Upper lobe of left lung (tissue), 6 donors: Measurements from ENCODE around the gene ADCY5. TPM values are rescaled to one million over a fixed set of nuclear protein-coding genes. Genes with fewer than 3 reads are reported as not detected.

Source experiments
- ATAC-seq, 2 donors: fragments of 200-7000 bp; cut with Tn5 transposase; one replicate each; pipeline ENCODE4 v1.9.1; 2022; ENCODE audit warnings: mild to moderate bottlenecking in 2 of 2, moderate library complexity in 2 of 2; ENCODE audit not compliant: low FRiP score in 2 of 2
- DNase-seq, 2 donors: peaks; one replicate each; pipeline ENCODE4 v3.0.0-alpha.2; 2019 to 2020
- H3K27ac ChIP-seq, 4 donors: fragments of 200-600 bp; sonication (generic); one replicate each; pipeline ENCODE4 v1.5.1; 2016 to 2019
- H3K27me3 ChIP-seq, 4 donors: fragments of 200-600 bp; sonication (generic); one replicate each; pipeline ENCODE4 v1.5.1; 2017 to 2019
- H3K36me3 ChIP-seq, 4 donors: fragments of 200-600 bp; sonication (generic); one replicate each; pipeline ENCODE4 v1.5.1; 2016 to 2019
- H3K4me1 ChIP-seq, 4 donors: fragments of 200-600 bp; sonication (generic); one replicate each; pipeline ENCODE4 v1.5.1; 2018 to 2019
- H3K4me3 ChIP-seq, 4 donors: fragments of 200-600 bp; sonication (generic); one replicate each; pipeline ENCODE4 v1.5.1; 2017 to 2019; ENCODE audit warnings: mild to moderate bottlenecking in 2 of 4, moderate library complexity in 1 of 4
- H3K9me3 ChIP-seq, 4 donors: fragments of 200-600 bp; sonication (generic); one replicate each; pipeline ENCODE4 v1.5.1; 2018 to 2019
- EP300 ChIP-seq, 4 donors: sonication (generic); formaldehyde crosslinking; IDR thresholded peaks; one replicate each; pipeline ENCODE4 v1.5.1; 2017; ENCODE audit warnings: antibody characterized with exemption in 4 of 4, control low read depth in 2 of 4
- POLR2A ChIP-seq, 4 donors: fragments of 450-650 bp; IDR thresholded peaks; one replicate each; pipeline ENCODE4 v1.5.1; 2016 to 2017; ENCODE audit warnings: antibody characterized with exemption in 4 of 4, mild to moderate bottlenecking in 2 of 4
- POLR2AphosphoS5 ChIP-seq, 2 donors: sonication (generic); formaldehyde crosslinking; IDR thresholded peaks; one replicate each; pipeline ENCODE4 v1.5.1; 2017; ENCODE audit warnings: antibody characterized with exemption in 2 of 2
- WGBS, 2 donors: methylation state at CpG; one replicate each; pipeline ENCODE4 v1.1.5; 2017 to 2018; 5-methylcytosine and 5-hydroxymethylcytosine counted together
- total RNA-seq, 6 donors: library from RNA; depleted of rRNA in 4 of 6; stranded (reverse); fragments of >200 nt in 4 of 6; gene quantifications; one replicate each; pipeline versions ENCODE4 v1.1.0 to v1.2.1, GENCODE V29; 2016 to 2021
- TF ChIP-seq, protein P1 (sequence below), 6 experiments: fragments of 450-650 bp in 4 of 6; fragments of 200-600 bp in 2 of 6; sonication (generic) in 2 of 6; IDR thresholded peaks; one replicate each; pipeline ENCODE4 v1.5.1; 2016 to 2019; ENCODE audit warnings: antibody characterized with exemption in 6 of 6
- donor health status: DM: no; HTN: no; CAD: no; lungs with moderate emphysema.
- donor health status: DM: no; HTN: yes; CAD: no; lungs with severe emphysema.

The ADCY5 gene
- total RNA-seq, 6 donors from 2014 or later: 2.1 to 23.0 (median 3.2) TPM

DNA sequence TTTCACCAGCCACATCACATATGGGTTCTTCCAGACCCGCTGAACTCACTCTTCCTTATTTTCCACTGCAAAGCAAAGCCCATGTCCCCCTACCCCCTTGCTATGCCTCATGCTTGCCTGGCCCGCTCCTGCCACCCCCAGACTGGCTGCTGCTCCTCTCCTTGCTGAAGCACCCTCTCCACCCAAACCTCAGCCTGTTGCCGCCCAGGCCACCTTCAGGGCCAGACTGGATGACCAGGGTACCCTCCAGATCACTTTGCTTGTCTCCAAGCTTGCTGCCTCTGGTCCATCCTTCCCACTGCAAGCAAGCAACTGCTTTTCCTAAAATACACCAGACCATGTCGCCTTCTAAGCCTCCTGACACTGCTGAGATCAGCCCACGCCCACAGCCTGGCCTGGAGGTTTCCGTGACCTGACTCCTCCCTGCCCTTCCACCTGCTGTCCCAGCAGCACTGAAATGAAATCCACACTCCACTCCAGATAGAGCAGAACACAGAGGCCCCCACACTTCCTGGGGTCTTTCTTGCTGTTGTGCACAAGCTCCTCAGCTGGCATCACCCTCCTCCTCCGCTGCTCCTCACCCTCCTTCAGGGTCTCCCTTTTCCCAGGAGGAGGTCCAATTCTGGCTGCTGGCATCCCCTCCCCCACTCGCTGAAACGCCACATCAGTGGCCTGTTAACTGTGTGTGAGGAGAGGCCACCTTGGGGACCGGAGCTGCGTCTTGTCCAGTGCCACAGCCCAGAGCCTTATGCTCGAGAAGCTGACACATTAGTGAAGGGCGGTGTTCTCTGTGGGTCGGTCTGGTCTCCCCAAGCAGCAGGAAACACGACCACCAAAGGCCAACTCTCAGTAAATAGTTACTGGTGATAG lies 99.1 kb downstream of the ADCY5 start:
- TF ChIP-seq EP300 (IDR thresholded peaks at IDR 0.05): no peak
- TF ChIP-seq POLR2AphosphoS5 (IDR thresholded peaks at IDR 0.05): no peak
- TF ChIP-seq, protein P1, sequence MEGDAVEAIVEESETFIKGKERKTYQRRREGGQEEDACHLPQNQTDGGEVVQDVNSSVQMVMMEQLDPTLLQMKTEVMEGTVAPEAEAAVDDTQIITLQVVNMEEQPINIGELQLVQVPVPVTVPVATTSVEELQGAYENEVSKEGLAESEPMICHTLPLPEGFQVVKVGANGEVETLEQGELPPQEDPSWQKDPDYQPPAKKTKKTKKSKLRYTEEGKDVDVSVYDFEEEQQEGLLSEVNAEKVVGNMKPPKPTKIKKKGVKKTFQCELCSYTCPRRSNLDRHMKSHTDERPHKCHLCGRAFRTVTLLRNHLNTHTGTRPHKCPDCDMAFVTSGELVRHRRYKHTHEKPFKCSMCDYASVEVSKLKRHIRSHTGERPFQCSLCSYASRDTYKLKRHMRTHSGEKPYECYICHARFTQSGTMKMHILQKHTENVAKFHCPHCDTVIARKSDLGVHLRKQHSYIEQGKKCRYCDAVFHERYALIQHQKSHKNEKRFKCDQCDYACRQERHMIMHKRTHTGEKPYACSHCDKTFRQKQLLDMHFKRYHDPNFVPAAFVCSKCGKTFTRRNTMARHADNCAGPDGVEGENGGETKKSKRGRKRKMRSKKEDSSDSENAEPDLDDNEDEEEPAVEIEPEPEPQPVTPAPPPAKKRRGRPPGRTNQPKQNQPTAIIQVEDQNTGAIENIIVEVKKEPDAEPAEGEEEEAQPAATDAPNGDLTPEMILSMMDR (IDR thresholded peaks at IDR 0.05): no peak
- TF ChIP-seq POLR2A (IDR thresholded peaks at IDR 0.05): no peak
- no peak overlapping the region for H3K27ac ChIP-seq
- no peak for DNase-seq

DNA sequence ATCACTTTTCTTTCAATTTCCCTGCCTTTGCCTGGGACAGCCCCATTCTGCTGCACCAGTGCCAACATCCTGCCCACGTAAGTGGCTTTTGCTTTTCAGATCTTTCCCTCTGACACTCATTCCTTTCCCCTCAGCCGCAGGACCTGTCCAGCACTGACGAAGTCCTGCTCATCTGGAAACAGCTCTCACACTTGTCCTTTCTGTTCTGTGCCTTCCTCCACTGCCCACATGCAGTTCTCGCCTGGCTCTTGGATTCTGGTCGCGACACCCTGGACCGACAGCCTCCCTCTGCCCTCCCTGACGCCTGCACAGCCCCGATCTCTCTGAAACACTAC lies 99.7 kb downstream of the ADCY5 start:
- Histone ChIP-seq H3K36me3 (no peaks in the 10 kb centered on the region), H3K27me3 (no peaks in the 10 kb centered on the region), H3K4me3 (no peak overlapping the region), H3K9me3 (no peaks in the 10 kb centered on the region), H3K27ac (no peak overlapping the region), H3K4me1 (no peaks in the 10 kb centered on the region)
- DNase-seq: no peak
- no peak for ATAC-seq
- WGBS, 2 donors: 72 to 77% methylated on average over 9 of the region's 9 CpGs
- TF ChIP-seq, protein P1 (IDR thresholded peaks at IDR 0.05): no peak
- TF ChIP-seq POLR2A (IDR thresholded peaks at IDR 0.05) (no peak), EP300 (IDR thresholded peaks at IDR 0.05) (no peak), POLR2AphosphoS5 (IDR thresholded peaks at IDR 0.05) (no peak)

More for the DNA sequence above, 99.1 kb downstream of the ADCY5 start:
- WGBS, 2 donors: 76 to 80% methylated on average over 15 of the region's 15 CpGs
- Histone ChIP-seq H3K36me3 (no peaks in the 10 kb centered on the region), H3K4me3 (no peak overlapping the region), H3K4me1 (no peaks in the 10 kb centered on the region), H3K9me3 (no peaks in the 10 kb centered on the region), H3K27me3 (no peaks in the 10 kb centered on the region)
- no peak for ATAC-seq

DNA sequence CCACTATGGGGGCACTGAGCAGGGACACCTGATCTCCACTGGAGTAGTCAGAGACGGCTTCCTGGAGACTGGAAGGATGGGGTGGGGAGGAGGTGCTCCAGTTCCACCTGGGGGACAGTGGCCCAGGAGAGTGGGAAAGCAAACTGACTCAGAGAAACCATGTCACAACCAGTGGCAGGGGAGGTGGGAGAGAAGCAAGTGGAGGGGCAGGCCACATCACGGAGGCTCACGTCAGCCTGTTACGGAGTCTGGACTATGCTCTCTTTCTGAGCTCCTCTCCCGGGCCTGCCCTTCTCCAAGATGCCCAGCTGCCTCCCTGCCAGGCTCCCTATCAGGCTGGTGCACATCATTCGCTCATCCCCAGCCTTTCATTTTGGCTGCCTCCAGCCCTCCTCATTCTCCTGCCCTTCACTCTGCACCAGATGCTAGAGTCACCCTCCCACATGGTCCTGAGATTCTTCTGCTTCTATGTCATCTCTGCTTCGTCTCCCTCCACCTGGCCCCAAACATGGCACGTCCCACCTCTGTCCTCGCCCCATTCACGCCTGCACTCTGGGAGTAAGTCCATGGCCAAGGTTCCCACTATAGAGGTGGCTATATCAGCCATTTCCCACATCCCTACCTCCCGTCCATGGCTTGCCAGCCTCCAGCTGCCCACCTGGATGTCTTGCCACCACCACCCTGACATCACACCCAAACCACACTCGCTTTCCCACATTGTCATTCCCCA lies 100.3 kb downstream of the ADCY5 start:
- no peak for ATAC-seq

DNA sequence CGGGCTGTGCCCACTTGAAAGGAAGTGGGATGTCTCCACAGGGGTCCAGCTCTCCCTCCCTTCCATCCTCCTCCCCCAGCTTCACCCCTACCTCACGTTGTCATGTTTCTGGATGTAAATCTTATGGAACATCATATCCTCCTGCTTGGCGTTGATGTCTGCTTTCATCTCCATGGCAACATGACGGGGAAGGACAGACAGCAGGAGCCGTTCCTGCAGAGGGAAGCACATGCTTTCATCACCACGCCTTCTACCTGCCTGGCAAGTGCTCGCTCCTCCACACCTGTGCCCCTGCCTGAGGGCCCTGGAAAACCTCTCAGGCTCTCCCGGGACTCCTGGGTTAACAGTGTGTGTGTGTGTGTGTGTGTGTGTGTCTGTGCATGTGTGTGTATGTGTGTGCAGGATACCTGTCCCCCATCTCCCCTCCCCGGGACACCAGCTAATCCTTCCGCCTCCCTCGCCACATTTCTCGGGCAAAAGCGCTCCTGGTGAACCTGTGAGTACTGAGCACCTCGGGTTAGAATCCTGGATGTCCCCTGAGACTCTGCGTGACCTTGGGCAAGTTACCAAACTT lies 101.1 kb downstream of the ADCY5 start:
- Histone ChIP-seq H3K27me3 (no peaks in the 10 kb centered on the region), H3K36me3 (no peaks in the 10 kb centered on the region), H3K9me3 (no peaks in the 10 kb centered on the region), H3K4me3 (no peak overlapping the region), H3K4me1 (no peaks in the 10 kb centered on the region), H3K27ac (no peak overlapping the region)
- no peak for DNase-seq
- TF ChIP-seq POLR2AphosphoS5 (IDR thresholded peaks at IDR 0.05) (no peak), POLR2A (IDR thresholded peaks at IDR 0.05) (no peak)
- TF ChIP-seq, protein P1 (IDR thresholded peaks at IDR 0.05): no peak
- 60 to 69% methylated on average over 10 to 15 of the region's 15 CpGs for WGBS, 2 donors
- ATAC-seq: no peak

More for the DNA sequence above, 100.3 kb downstream of the ADCY5 start:
- 78 to 81% methylated on average over 12 of the region's 12 CpGs for WGBS, 2 donors
- Histone ChIP-seq H3K27me3 (no peaks in the 10 kb centered on the region), H3K4me3 (no peak overlapping the region), H3K27ac (no peak overlapping the region), H3K36me3 (no peaks in the 10 kb centered on the region), H3K4me1 (no peaks in the 10 kb centered on the region), H3K9me3 (no peaks in the 10 kb centered on the region)
- TF ChIP-seq EP300 (IDR thresholded peaks at IDR 0.05) (no peak), POLR2A (IDR thresholded peaks at IDR 0.05) (no peak), POLR2AphosphoS5 (IDR thresholded peaks at IDR 0.05) (no peak)
- TF ChIP-seq, protein P1 (IDR thresholded peaks at IDR 0.05): no peak
- no peak for DNase-seq
